Motor neuron (in vitro differentiated cells): ENCODE results near the gene PRKG2. TPM values are rescaled to one million over a fixed set of nuclear protein-coding genes. Genes with fewer than 3 reads are reported as not detected.

Experiments used
- ATAC-seq, 8 experiments: fragments of 200-7000 bp; cut with Tn5 transposase; replicated peaks in 6 of 8; 2 replicates each; pipeline ENCODE4 v1.8.0; 2021; ENCODE audit warnings: mild to moderate bottlenecking in 8 of 8, moderate library complexity in 8 of 8
- H3K27ac ChIP-seq, 2 donors: fragments of 250-450 bp; sonication (Bioruptor Pico); 2 replicates each; pipeline ENCODE4 v1.9.0; 2021; ENCODE audit warnings: antibody characterized with exemption in 2 of 2, mild to moderate bottlenecking in 2 of 2, moderate library complexity in 1 of 2
- H3K4me1 ChIP-seq, 2 donors: fragments of 250-450 bp; sonication (Bioruptor Pico); replicated peaks in 1 of 2; 2 replicates each; pipeline ENCODE4 v1.6.1; 2021; ENCODE audit warnings: antibody characterized with exemption in 2 of 2, mild to moderate bottlenecking in 2 of 2, moderate library complexity in 1 of 2
- H3K4me3 ChIP-seq, 5 donors: fragments of 250-450 bp; sonication (Bioruptor Pico); 2 replicates each; pipeline ENCODE4 v1.9.0; 2021; ENCODE audit warnings: antibody characterized with exemption in 5 of 5, mild to moderate bottlenecking in 5 of 5, moderate library complexity in 4 of 5
- WGBS, 10 experiments: fragments of 450-650 bp; shearing (Covaris generic); methylation state at CpG; one replicate each; pipeline ENCODE4 v1.0.0; 2022; 5-methylcytosine and 5-hydroxymethylcytosine counted together
- in situ Hi-C, 9 experiments: fragments of 400-800 bp; cut with MboI; loops; one replicate each; pipeline ENCODE4 v1.15.0; 2021; ENCODE audit warnings: low sequenced_read_pairs in 9 of 9, low pct_unique_long_range_greater_than_20kb in 2 of 9; ENCODE audit not compliant: unreplicated experiment in 9 of 9
- total RNA-seq, 8 experiments: library from RNA; unstranded; fragments of 300-600 nt; gene quantifications; 2 replicates each; pipeline versions ENCODE4 v1.2.3 to v1.2.4, GENCODE V29; 2022

The PRKG2 gene
- total RNA-seq, 8 experiments from 2014 or later, result 0.31 to 3.1 (median 0.96) TPM

DNA sequence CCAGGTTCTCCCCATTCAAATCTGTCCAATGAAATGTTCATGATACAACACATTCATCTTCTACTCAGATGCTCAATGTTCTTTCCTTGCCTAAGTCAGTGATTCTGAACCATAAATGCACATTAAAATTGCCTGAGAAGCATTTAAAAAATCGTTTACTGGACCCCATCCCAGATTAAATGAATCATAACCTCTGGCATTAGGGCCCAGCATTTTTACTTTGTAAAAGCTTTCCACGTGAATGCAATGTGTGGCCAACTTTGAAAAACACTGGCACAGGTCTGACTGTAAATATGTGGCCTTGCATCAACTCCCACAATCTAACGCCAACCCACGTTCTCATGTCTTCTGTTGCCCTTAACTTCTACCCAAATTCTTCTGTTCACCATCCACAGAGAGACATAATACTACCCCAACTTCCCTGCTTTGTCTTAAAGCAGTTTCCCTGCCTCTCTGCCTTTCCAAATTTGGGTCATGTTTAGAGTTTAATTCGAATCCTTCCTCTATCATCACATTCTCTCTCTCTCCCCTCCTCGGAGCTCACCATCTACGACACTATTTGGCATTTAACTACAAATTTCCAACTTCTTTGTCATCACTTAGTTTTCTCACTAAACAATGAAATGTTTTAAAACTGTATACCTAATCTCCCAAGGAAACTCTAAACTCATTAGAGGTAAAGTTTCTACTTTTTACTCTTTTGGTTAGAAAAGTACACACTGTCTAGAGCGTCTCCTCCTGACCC is 78.7 kb downstream of the PRKG2 start:
- H3K27ac ChIP-seq, result no peak overlapping the region
- in situ Hi-C loops, result no loop called here
- H3K4me3 ChIP-seq, result no peak overlapping the region
- ATAC-seq, result peak in 2 of 8 experiments; percentile 25 to 59
- no peaks in the 10 kb centered on the region for H3K4me1 ChIP-seq
- 9 to 100% (median 77%) methylated on average over 2 to 8 of the region's 8 CpGs; no CpG with 5 or more reads in 1 of the 10 experiments for WGBS, 10 experiments

DNA sequence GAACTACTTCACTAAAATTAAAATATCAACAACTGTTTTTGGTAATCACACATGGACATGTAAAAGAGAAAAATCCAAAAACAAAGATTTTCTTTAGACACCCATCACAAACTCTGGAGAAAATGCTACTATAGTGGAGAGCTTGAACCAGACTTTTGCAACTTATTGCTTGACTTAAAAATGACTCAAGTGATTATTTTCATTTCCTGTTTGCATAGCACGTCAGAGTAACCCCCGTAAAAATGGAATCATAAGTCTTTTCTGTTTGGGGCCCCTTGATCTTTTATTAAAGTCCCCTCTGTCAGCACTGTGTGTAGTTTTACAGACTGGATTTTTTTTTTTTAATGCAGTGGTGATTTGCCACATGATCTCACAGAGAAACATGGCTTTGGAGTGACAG is 79.5 kb downstream of the PRKG2 start:
- no peaks in the 10 kb centered on the region for H3K4me1 ChIP-seq
- WGBS, 10 experiments, result 0 to 100% (median 75%) methylated on average over 1 to 2 of the region's 2 CpGs; no CpG with 5 or more reads in 1 of the 10 experiments

DNA sequence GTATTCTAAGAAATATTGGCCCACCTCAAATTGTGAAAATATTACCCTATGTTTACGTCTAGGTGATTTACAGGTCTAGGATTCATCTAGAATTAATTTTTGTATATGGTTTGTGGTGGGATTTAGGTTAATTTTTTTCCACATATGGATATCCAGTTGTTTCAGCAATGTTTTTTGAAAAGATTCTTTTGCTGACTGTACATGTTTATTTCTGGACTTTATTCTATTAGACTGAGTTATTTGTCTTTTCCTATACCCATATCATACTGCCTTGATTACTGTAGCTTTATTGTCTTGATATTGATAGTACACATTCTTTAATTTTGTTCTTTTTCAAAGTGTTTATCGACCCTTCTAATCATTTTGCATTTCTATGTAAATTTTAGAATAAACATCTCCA is 83.5 kb downstream of the PRKG2 start:
- Histone ChIP-seq H3K4me3 (no peak overlapping the region), H3K27ac (no peak overlapping the region), H3K4me1 (no peaks in the 10 kb centered on the region)
- WGBS, 10 experiments, result 80 to 100% (median 93%) methylated on average over 1 to 2 of the region's 2 CpGs
- ATAC-seq, result no peak
- in situ Hi-C loops, result no loop called here

More for the DNA sequence above, 79.5 kb downstream of the PRKG2 start:
- ATAC-seq, result no peak
- Histone ChIP-seq H3K27ac (no peak overlapping the region), H3K4me3 (no peak overlapping the region)
- in situ Hi-C loops, result no loop called here

DNA sequence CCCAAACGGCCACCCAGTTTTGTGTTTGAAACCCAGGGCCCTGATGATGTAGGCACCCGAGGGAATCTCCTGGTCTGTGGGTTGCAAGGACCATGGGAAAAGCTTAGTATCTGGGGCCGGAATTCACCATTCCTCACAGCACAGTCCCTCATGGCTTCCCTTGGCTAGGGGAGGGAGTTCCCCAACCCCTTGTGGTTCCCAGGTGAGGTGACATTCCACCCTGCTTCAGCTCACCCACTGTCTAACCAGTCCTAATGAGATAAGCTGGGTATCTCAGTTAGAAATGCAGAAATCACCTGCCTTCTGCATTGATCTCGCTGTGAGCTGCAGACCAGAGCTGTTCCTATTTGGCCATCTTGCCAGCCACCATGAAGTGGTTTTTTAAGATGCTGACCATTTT is 84.0 kb downstream of the PRKG2 start:
- in situ Hi-C loops, result no loop called here
- Histone ChIP-seq H3K27ac (no peak overlapping the region), H3K4me3 (no peak overlapping the region), H3K4me1 (no peaks in the 10 kb centered on the region)
- 40 to 100% (median 90%) methylated on average over 1 to 2 of the region's 4 CpGs; no CpG with 5 or more reads in 3 of the 10 experiments for WGBS, 10 experiments
- no peak for ATAC-seq

DNA sequence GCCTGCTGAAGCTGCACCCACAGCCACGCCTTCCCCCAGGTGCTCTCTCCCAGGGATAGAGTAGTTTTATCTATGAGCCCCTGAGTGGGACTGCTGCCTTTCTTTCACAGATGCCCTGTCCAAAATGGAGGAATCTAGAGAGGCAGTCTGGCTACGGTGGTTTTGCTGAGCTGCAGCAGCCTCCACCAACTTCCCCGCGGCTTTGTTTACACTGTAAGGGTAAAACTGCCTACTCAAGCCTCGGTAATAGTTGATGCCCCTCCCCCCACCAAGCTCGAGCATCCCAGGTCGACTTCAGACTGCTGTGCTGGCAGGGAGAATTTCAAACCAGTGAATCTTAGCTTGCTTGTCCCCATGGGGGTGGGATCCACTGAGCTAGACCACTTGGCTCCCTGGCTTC is 84.5 kb downstream of the PRKG2 start:
- in situ Hi-C loops, result no loop called here
- WGBS, 10 experiments, result 19 to 100% (median 47%) methylated on average over 2 to 6 of the region's 7 CpGs; no CpG with 5 or more reads in 5 of the 10 experiments
- no peak for ATAC-seq
- no peak overlapping the region for H3K4me3 ChIP-seq
- H3K4me1 ChIP-seq, result no peaks in the 10 kb centered on the region
- no peak overlapping the region for H3K27ac ChIP-seq

DNA sequence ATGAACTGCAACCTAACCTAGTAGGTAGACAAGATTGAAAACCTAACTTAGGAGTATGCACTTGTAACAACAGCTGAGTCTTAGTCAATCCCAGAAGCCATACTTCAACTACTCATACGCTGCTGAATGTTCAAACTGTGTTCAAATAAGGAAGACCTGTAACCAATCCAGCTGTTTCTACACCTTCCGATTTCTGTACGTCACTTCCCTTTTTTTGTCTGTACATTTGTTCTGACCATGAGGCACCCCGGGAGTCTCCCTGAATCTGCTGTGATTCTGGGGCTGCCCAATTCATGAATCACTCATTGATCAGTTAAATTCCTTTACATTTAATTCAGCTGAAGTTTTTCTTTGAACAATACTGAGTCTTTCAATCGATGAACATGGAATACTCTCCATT is 95.0 kb downstream of the PRKG2 start:
- WGBS, 10 experiments, result 65 to 100% (median 92%) methylated on average over 3 to 5 of the region's 5 CpGs
- ATAC-seq, result no peak
- Histone ChIP-seq H3K4me1 (no peaks in the 10 kb centered on the region), H3K27ac (no peak overlapping the region), H3K4me3 (no peak overlapping the region)
- in situ Hi-C loops, result no loop called here

DNA sequence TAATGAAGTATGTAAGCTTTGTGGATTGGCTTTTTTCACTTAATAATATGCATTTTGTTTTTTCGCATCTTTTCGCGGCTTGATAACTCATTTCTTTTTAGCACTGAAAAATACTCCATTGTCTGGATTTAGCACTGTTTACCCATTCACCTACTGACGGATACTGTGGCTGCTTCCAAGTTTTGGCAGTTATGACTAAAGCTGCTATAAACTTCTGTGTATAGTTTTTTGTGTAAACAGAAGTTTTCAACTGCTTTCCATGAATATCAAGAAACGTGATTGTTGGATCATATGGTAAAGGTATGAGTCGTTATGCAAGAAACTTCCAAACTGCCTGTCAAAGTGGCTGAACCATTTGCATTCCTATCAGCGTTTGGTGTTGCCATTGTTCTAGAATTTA is 96.9 kb downstream of the PRKG2 start:
- in situ Hi-C loops, result no loop called here
- 81 to 98% (median 89%) methylated on average over 2 to 7 of the region's 7 CpGs for WGBS, 10 experiments
- ATAC-seq, result no peak
- H3K27ac ChIP-seq, result no peak overlapping the region
- no peak overlapping the region for H3K4me3 ChIP-seq
- H3K4me1 ChIP-seq, result no peaks in the 10 kb centered on the region

DNA sequence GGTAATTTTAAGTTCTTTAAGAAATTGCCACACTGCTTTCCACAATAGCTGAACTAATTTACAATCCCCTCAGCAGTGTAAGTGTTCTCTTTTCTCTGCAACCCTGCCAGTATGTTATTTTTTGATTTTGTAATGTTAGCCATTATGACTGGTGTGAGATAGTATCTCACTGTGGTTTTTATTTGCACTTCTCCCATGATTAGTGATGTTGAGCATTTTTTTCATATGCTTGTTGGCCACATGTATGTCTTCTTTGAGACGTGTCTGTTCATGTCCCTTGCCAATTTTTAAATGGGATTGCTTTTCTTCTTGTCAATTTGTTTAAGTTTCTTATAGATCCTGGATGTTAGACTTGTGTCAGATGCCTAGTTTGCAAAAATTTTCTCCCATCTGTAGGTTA is 98.5 kb downstream of the PRKG2 start:
- H3K4me1 ChIP-seq, result no peaks in the 10 kb centered on the region
- in situ Hi-C loops, result no loop called here
- no peak for ATAC-seq
- no peak overlapping the region for H3K4me3 ChIP-seq
- 0 to 100% (median 50%) methylated on average over 1 of the region's 1 CpG; no CpG with 5 or more reads in 1 of the 10 experiments for WGBS, 10 experiments
- no peak overlapping the region for H3K27ac ChIP-seq

DNA sequence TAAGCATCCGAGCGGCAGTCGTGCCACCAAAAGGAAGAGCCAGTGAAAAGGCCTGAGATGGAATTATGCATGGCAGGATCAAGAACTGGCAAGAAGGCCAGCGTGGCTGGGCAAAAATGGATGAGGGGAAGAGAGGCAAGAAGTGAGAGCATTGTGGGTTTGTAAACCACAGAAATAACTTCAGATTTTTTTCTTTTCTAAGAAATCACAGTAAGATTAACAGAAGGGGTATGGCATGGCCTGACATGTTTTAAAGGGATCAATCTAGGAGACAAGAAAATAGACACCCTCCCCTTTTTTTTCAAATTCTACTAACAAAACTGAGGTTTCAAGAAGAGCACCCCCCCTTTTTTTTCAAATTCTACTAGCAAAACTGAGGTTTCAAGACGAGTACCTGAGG is 102.0 kb downstream of the PRKG2 start:
- H3K4me3 ChIP-seq, result no peak overlapping the region
- no peak overlapping the region for H3K27ac ChIP-seq
- in situ Hi-C loops, result no loop called here
- 82 to 100% (median 92%) methylated on average over 1 to 5 of the region's 5 CpGs; no CpG with 5 or more reads in 1 of the 10 experiments for WGBS, 10 experiments
- ATAC-seq, result no peak
- no peaks in the 10 kb centered on the region for H3K4me1 ChIP-seq

DNA sequence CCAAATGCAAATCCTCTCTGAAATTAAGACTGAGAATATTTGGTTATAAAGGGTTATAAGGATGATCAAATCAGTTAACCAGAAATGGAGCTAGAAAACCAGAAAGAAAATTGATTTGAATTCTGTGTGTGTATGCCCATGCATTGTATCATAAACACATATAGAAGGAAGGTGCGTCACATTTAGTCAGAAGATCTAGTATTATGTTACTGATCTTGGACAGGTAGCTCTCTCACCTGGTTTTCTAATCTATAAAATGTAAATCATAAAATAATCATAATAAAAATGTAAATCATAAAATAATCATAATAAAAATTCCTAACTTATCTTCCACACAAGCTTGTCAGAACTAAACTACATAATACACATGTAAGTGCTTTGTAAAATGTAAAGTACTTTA is 105.7 kb downstream of the PRKG2 start:
- Histone ChIP-seq H3K4me3 (no peak overlapping the region), H3K4me1 (no peaks in the 10 kb centered on the region), H3K27ac (no peak overlapping the region)
- in situ Hi-C loops, result no loop called here
- 75 to 100% (median 100%) methylated on average over 1 of the region's 1 CpG; no CpG with 5 or more reads in 1 of the 10 experiments for WGBS, 10 experiments
- ATAC-seq, result no peak

DNA sequence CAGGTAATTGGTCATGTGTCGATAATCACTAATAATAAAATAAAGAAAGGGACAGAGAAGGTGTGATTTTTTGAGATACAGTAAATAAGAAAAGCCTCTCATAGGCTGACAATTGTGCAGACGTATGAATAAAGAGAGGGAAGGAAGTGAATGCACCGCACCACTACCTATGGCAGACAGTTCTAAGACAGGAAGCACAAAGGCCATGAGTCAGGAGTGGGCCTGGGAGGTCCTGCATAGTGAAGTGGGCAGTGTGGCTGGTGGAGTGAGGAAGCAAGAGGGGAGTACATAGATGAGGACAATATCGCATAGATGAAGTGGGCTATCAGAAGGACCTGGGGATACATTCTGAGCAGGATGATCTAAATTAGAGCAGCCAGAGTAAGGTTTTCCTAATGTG is 108.9 kb downstream of the PRKG2 start:
- WGBS, 10 experiments, result 82 to 100% (median 100%) methylated on average over 1 to 4 of the region's 4 CpGs; no CpG with 5 or more reads in 1 of the 10 experiments
- Histone ChIP-seq H3K4me3 (no peak overlapping the region), H3K4me1 (no peaks in the 10 kb centered on the region), H3K27ac (no peak overlapping the region)
- ATAC-seq, result no peak
- in situ Hi-C loops, result no loop called here

DNA sequence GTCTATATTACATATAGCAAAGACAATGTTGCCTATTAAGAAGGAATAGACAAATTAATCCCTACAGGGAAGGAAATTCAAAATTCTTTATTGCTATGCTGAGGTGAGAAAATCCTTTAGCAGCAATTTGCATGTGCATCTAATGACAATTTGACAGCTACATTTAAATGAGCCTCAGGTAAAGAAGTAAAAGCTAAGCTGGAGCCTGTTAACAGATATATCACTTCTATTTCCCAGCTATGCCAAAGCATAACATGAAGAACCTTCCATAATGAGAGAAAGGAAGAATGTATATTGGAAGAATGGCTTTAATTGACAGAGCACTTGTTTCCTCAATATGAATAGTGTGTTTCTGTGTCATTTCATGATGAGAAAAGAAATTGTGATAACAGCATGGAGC is 112.9 kb downstream of the PRKG2 start:
- no peak overlapping the region for H3K27ac ChIP-seq
- no peak overlapping the region for H3K4me3 ChIP-seq
- no peaks in the 10 kb centered on the region for H3K4me1 ChIP-seq
- in situ Hi-C loops, result no loop called here
- ATAC-seq, result no peak

DNA sequence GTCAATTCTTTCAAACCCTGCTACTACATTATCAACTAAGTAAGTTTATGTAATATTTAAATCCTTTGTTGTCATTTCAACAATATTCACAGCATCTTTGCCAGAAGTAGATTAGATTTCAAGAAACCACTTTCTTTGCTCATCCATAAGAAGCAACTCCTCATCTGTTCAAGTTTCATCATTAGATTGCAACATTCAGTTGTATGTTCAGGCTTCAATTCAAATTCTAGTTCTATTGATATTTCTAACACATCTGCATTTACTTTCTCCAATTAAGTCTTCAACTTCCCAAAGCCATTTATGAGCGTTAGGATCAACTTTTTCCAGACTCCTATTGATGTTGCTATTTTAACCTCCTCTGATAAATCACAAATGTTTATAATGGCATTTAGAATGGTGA is 118.5 kb downstream of the PRKG2 start:
- no peak for ATAC-seq
- 0 to 100% (median 92%) methylated on average over 1 of the region's 1 CpG; no CpG with 5 or more reads in 1 of the 10 experiments for WGBS, 10 experiments
- in situ Hi-C loops, result no loop called here

DNA sequence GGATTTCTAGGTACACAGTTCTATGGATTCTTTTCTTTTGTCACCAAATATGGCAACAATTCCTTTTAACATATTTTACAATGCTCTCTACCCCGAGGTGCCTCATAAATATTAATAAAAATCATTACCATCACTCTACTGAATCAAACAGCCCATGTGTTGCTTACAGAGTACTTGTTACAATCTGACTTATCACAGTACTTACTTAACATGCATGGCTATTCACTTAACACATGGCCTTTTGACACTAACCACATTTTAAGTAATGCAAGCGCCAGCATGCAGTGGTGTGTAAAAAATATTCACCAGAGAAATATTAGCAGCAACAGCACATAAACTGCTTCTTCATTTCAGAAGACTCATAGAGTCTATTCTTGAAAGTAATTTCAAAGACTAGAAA is 119.6 kb downstream of the PRKG2 start:
- 0 to 89% (median 35%) methylated on average over 1 to 2 of the region's 2 CpGs for WGBS, 10 experiments
- Histone ChIP-seq H3K27ac (no peak overlapping the region), H3K4me1 (no peaks in the 10 kb centered on the region), H3K4me3 (no peak overlapping the region)
- in situ Hi-C loops, result no loop called here
- peak in 2 of 8 experiments; percentile 33 to 56 for ATAC-seq

More for the DNA sequence above, 118.5 kb downstream of the PRKG2 start:
- no peak overlapping the region for H3K4me3 ChIP-seq
- H3K27ac ChIP-seq, result no peak overlapping the region
- H3K4me1 ChIP-seq, result no peaks in the 10 kb centered on the region
